Measurements from ENCODE around the gene LRRFIP2. TPM values are rescaled to one million over a fixed set of nuclear protein-coding genes. Genes with fewer than 3 reads are reported as not detected.

Gene LRRFIP2
- total and polyA plus RNA-seq, 2 of the 8 experiments (the other 6 are each of a cell fraction or from before 2014, with no cell fraction given), result 8.8 to 25.6 TPM

DNA sequence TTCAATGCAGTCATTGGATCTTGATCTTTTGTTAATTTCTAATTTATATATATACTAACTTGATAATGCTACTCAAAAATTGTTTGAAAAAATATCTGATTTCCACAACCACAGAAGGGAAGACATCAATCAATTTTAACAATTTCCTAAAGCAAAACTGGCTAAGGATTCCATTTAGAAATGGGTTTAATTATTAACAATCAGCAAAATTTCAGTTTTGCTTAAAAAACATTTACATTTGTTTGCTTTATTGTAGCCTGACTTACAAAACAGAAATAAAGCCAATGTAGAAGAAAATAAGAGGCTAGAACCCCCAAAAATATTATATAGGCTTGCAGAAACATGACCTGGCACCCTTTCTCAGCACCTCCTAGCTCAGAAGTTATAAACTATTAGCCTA lies 74.9 kb downstream of the LRRFIP2 start:
- POLR2A ChIA-PET (ENCODE audit: partially characterized antibody), result no interaction called here
- no peak overlapping the region for H2BK5ac ChIP-seq (ENCODE audit: low read depth, low read length)
- H2BK15ac ChIP-seq (ENCODE audit: low read length), result no peak overlapping the region
- H3K9ac ChIP-seq (replicated peaks in 1 of 4; ENCODE audit: extremely low read depth in 1 of 4, low read depth in 3 of 4, low read length in 3 of 4), result no peak overlapping the region
- H2AFZ ChIP-seq (ENCODE audit: low read length), result no peak overlapping the region
- H3K4ac ChIP-seq (replicated peaks; ENCODE audit: insufficient read length, low read depth, low read length), result no peak overlapping the region
- H3K4me2 ChIP-seq (ENCODE audit: insufficient read depth in 1 of 2, low read depth in 2 of 2, low read length in 2 of 2), result no peak overlapping the region
- H3K79me2 ChIP-seq (ENCODE audit: control insufficient read depth in 1 of 2, insufficient read depth in 2 of 2, low read length in 2 of 2), result no peaks in the 10 kb centered on the region
- no peaks in the 10 kb centered on the region for H3K79me1 ChIP-seq (ENCODE audit: low read depth, low read length)
- no peak overlapping the region for H3K18ac ChIP-seq (ENCODE audit: extremely low read depth, low read length)
- no peak for FAIRE-seq
- H3K56ac ChIP-seq (replicated peaks; ENCODE audit: insufficient read length, low read depth, low read length), result no peak overlapping the region
- H3K4me3 ChIP-seq (ENCODE audit: extremely low read depth in 1 of 4, insufficient read depth in 2 of 4, low read depth in 3 of 4, low read length in 4 of 4), result no peak overlapping the region
- peaks cover 0 to 2% of the 10 kb centered on the region in 2 experiments for H4K20me1 ChIP-seq (replicated peaks in 1 of 2; ENCODE audit: control insufficient read depth in 1 of 2, insufficient read depth in 2 of 2, low read length in 2 of 2)
- H4K8ac ChIP-seq (ENCODE audit: extremely low read depth, insufficient read depth, low read length), result no peak overlapping the region
- no peak overlapping the region for H3K23ac ChIP-seq (ENCODE audit: insufficient read length)
- H2AK5ac ChIP-seq (ENCODE audit: low read depth, low read length), result no peak overlapping the region
- H3K14ac ChIP-seq (ENCODE audit: insufficient read length), result no peak overlapping the region
- H3K27me3 ChIP-seq (replicated peaks in 1 of 4; ENCODE audit: control insufficient read depth in 3 of 4, extremely low read depth in 1 of 4, insufficient read depth in 3 of 4, low read length in 3 of 4), result no peaks in the 10 kb centered on the region
- no peaks in the 10 kb centered on the region for H3K36me3 ChIP-seq (ENCODE audit: control insufficient read depth in 2 of 4, insufficient read depth in 4 of 4, low read length in 3 of 4)
- no peaks in the 10 kb centered on the region for H3K23me2 ChIP-seq (ENCODE audit: low read depth, low read length)
- H3K9me3 ChIP-seq (ENCODE audit: insufficient read depth in 2 of 2, low read depth in 1 of 2, low read length in 1 of 2), result no peaks in the 10 kb centered on the region
- no peak overlapping the region for H2BK12ac ChIP-seq (ENCODE audit: low read depth, low read length)
- CTCF ChIA-PET (ENCODE audit: partially characterized antibody), result interaction anchor here (0.6 kb wide), 1 partner anchor 15 kb away, joined by 3 read pairs; no protein-coding TSS in a partner anchor
- no peak overlapping the region for H3K27ac ChIP-seq (ENCODE audit: low read depth, low read length)
- H2BK120ac ChIP-seq (replicated peaks; ENCODE audit: low read depth, low read length), result no peak overlapping the region
- H2BK20ac ChIP-seq (ENCODE audit: low read length), result no peak overlapping the region
- H4K5ac ChIP-seq (ENCODE audit: insufficient read length, low read depth, low read length), result no peak overlapping the region
- H4K91ac ChIP-seq (replicated peaks; ENCODE audit: insufficient read length, low read length), result no peak overlapping the region
- no peaks in the 10 kb centered on the region for H3K4me1 ChIP-seq (replicated peaks in 1 of 4; ENCODE audit: control insufficient read depth in 3 of 4, insufficient read depth in 4 of 4, low read length in 3 of 4)
- DNase-seq (ENCODE audit: low read depth in 1 of 2, low spot score in 2 of 2), result no peak
- no peak for TF ChIP-seq JUND (IDR thresholded peaks at IDR 0.05; ENCODE audit: low read length)
- no peak for TF ChIP-seq SUZ12 (IDR thresholded peaks at IDR 0.05; ENCODE audit: low read length)
- no peak for TF ChIP-seq ATF3 (IDR thresholded peaks at IDR 0.05; ENCODE audit: insufficient read depth, low read depth, low read length)
- TF ChIP-seq GTF2F1 (IDR thresholded peaks at IDR 0.05; ENCODE audit: borderline replicate concordance, low read depth, low read length), result no peak
- TF ChIP-seq KDM4A (IDR thresholded peaks at IDR 0.05; ENCODE audit: low read depth, low read length, severe bottlenecking), result no peak
- no peak for TF ChIP-seq EP300 (IDR thresholded peaks at IDR 0.05; ENCODE audit: borderline replicate concordance in 1 of 2, low read depth in 2 of 2, low read length in 2 of 2)
- TF ChIP-seq POLR2A (IDR thresholded peaks at IDR 0.05; ENCODE audit: control extremely low read depth in 1 of 2, low read depth in 2 of 2, low read length in 2 of 2), result no peak
- no peak for TF ChIP-seq ASH2L (IDR thresholded peaks at IDR 0.05; ENCODE audit: low read length)
- TF ChIP-seq CHD1 (IDR thresholded peaks at IDR 0.05; ENCODE audit: low read depth, low read length), result no peak
